GM12892 (cell line): ENCODE measurements around the gene DZANK1.

Experiments used
- POLR2A ChIP-seq: IDR thresholded peaks from 2 replicates; pipeline ENCODE4 v1.6.1; 2011; ENCODE audit warnings: low read depth, low read length, control low read depth
- POLR2AphosphoS5 ChIP-seq: IDR thresholded peaks from 2 replicates; pipeline ENCODE4 v1.6.1; 2011; ENCODE audit warnings: low read depth, low read length, control low read depth

GRCh38 chr20:18372296-18372695 is 94.5 kb downstream of the DZANK1 start:
- TF ChIP-seq POLR2AphosphoS5 (no peak), POLR2A (no peak)
